Measurements from ENCODE around the gene HACE1. TPM values are rescaled to one million over a fixed set of nuclear protein-coding genes. Genes with fewer than 3 reads are reported as not detected.

Gene HACE1
- 15.7 and 20.1 TPM in 2 replicates for total RNA-seq

GRCh38 chr6:104859225-104860146 lies at the start of gene HACE1:
Gene HACE1 (minus strand): TSS chr6:104859919. CDS start chr6:104859642, 277 bp downstream.

Other genes with a start within 250 kb of the HACE1 start
- gene LIN28B, start 97.2 kb upstream of the HACE1 start, total RNA-seq, result not detected in 2 replicates

Measured in nasal cavity respiratory epithelium epithelial cell of viscerocranial mucosa (primary cell).